Kidney epithelial cell (primary cell): ENCODE measurements around the gene PHOSPHO1. TPM values are rescaled to one million over a fixed set of nuclear protein-coding genes. Genes with fewer than 3 reads are reported as not detected.

Experiments
- DNase-seq: peaks from one replicate; pipeline ENCODE4 v3.0.0-alpha.2; 2010; ENCODE audit warnings: low read depth
- H3K27me3 ChIP-seq: 2 replicates; pipeline ENCODE4 v1.6.0; 2011; ENCODE audit warnings: low read length; ENCODE audit not compliant: control insufficient read depth, insufficient read depth
- H3K36me3 ChIP-seq: 2 replicates; pipeline ENCODE4 v1.5.1; 2011; ENCODE audit warnings: low read length; ENCODE audit not compliant: control insufficient read depth, insufficient read depth
- H3K4me3 ChIP-seq: 2 replicates; pipeline ENCODE4 v1.5.1; 2011; ENCODE audit warnings: low read depth, mild to moderate bottlenecking, control low read depth, low read length
- CTCF ChIP-seq: IDR thresholded peaks from 2 replicates; pipeline ENCODE4 v1.5.1; 2011; ENCODE audit warnings: mild to moderate bottlenecking, moderate library complexity, low read length, control low read depth, inconsistent platforms; ENCODE audit not compliant: insufficient read depth, poor library complexity, severe bottlenecking
- total RNA-seq: library from RNA; depleted of rRNA; stranded (reverse); fragments of >200 nt; gene quantifications from 2 replicates; pipeline ENCODE4 v1.2.3, GENCODE V29; 2015

Gene PHOSPHO1
- total RNA-seq, 1 donor from 2014 or later: not detected

DNA sequence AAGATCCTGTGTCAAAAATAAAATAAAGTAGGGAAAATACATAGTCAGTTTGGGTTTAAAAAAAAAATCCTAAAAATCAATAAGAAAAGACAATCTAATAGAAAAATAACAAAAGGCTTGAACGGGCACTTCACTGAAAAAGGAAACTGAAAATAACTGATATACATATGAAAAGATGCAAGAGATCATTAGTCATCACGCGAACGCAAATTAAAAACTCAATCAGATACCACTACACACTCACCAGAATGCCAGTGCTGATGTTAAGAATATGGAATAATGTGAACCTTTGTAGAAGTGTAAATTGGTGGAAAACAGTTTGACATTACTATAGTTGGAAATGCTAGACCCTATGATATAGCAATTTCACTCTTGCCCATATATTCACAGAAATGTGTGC lies 34.8 kb downstream of the PHOSPHO1 start:
- no peaks in the 10 kb centered on the region for H3K27me3 ChIP-seq
- TF ChIP-seq CTCF: no peak
- DNase-seq: no peak
- H3K4me3 ChIP-seq: no peak overlapping the region
- no peaks in the 10 kb centered on the region for H3K36me3 ChIP-seq

- no peaks in the 10 kb centered on the region for H3K36me3 ChIP-seq
- no peak for DNase-seq
- no peak overlapping the region for H3K4me3 ChIP-seq
- no peak for TF ChIP-seq CTCF
- no peaks in the 10 kb centered on the region for H3K27me3 ChIP-seq
Observed at GRCh38 chr17:49194297-49194607, 36.3 kb downstream of the PHOSPHO1 start.

- Histone ChIP-seq H3K4me3 (peak overlapping the region; percentile 70), H3K27me3 (no peaks in the 10 kb centered on the region), H3K36me3 (no peaks in the 10 kb centered on the region)
- DNase-seq: peak; percentile 98
- TF ChIP-seq CTCF: no peak
Observed at GRCh38 chr17:49193513-49194296, 36.9 kb downstream of the PHOSPHO1 start.

- Histone ChIP-seq H3K27me3 (no peaks in the 10 kb centered on the region), H3K36me3 (no peaks in the 10 kb centered on the region), H3K4me3 (peak overlapping the region; percentile 70)
- peak; percentile 45 for TF ChIP-seq CTCF
- DNase-seq: no peak
Observed at GRCh38 chr17:49191917-49192741, 38.5 kb downstream of the PHOSPHO1 start.

DNA sequence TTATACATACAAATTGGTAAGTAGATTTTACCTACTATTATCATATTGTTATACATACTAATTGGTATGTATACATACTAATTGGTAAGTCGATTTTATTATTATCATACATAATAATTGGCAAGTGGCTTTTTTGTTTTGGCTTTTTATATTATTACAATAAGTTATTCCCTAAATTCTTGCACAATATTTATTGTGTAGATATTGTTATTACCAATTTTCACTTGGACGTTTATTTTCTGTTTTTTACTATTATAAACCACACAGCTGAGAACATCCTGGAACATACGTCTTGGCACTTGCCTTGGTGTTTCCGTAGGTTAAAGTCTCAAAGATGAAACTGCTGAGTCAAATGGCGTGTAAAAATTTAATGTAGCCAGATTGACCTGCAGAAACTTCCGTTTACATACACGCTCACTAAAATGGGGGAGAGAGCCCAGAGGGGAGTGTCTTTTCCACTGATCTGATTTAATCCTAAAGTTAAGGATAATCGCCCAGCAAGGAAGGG lies 39.1 kb downstream of the PHOSPHO1 start:
- no peak for DNase-seq

More for the DNA sequence above, 39.1 kb downstream of the PHOSPHO1 start:
- H3K27me3 ChIP-seq: no peaks in the 10 kb centered on the region
- TF ChIP-seq CTCF: no peak
- peak overlapping the region; percentile 70 for H3K4me3 ChIP-seq
- H3K36me3 ChIP-seq: no peaks in the 10 kb centered on the region
